HS-5 (cell line): ENCODE results near the gene KRT35.
A peak's percentile ranks its signal among the peaks of the same experiment; 100 is the strongest.

Source experiments
- DNase-seq: peaks from one replicate; pipeline ENCODE4 v3.0.0-alpha.2; 2012; ENCODE audit warnings: low read depth

Gene KRT35

DNA sequence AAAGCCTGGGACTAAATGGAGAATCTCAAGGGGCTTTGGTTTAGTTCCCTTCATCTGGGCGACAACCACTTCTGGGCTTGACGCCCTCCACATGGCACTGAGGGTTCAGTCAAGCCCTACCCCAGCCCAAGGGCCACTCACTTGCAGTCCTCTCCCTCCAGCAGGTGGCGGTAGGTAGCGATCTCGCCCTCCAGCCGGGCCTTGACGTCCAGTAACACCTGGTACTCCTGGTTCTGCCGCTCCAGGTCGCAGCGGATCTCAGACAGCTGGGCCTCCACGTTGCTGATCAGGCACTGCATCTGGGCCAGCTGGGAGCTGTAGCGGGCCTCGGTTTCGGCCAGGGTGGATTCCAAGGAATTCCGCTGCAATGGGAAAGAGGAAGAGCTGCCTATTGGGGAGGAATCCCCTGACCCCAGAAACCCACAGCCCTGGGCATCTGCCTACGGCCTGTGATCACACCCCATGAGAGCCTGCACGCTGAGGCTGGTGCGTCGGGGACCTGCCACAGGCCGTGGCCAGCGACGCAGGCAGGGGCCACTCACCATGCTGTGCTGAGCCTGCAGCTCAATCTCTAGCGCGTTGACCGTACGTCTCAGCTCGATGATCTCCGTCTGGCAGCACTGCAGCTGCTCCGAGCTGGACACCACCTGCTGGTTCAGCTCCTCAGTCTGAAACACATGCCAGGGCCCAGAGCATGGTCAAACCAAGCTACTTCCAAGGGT, 6.0 kb upstream of the KRT35 start:
- no peak for DNase-seq

DNA sequence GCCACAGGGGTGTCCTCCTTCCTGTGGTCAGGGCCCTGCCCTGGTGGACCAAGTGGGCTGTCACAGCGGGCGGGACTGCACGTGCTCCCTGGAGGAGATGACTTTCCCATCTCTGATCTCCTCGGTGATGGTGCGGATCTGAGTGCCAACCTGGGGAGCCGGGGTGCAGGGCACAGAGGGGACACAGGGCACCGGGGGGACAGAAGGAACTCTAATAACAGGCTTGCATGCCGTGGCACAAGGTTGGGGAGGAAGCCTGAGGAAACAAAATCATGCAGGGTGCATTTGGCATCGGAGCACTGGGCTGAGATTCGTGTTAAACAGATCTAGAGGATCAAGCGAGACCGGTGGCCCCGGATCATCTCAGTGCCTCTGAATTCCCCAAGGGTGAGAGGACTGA, 5.4 kb upstream of the KRT35 start:
- no peak for DNase-seq

DNA sequence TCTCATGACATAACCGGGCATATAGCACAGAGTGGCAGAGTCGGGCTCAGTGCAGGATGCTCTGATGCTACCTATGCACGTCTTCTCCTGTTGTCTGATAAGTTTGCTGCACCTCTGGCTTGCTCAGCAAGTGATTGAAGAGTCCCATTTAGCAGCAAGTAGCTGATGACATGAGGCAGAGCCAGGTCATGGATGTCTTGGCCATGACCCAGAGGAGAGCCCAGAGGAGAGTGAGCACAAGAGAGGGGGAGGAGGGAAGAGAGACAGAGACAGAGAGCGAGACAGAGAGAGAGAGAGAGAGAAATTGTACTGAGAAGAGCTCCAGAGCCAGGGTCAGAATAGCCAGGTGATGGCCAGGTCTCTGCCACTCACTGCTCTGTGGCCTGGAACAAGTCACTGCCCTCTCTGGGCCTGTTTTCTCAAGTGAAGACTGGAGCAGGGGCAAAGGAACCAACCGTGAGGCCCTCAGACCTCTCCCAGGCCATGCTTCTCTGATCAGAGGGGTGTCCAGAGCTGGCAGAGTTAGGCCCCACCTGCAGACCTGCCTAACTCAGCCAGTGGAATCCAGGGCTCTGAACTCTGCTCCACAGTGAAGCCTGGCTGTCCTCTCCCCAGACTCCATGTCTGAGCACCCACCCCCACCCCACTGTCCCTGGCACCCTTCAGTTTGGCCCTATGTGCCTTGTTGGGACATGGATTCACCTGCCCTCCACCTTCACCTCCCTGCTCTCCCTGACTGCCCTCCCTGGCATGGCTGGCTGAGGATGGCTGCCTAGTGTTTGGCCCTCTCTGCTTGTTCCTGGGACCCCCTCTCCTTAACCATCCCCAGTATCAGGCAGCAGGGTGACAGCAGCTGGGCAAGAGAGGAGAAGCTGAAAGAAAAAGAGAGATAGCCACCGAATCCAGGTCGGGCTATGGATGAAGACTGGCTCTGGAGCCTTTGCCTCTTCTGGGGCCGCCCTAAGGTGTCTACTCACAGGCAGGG, 4.3 kb upstream of the KRT35 start:
- DNase-seq, result no peak

DNA sequence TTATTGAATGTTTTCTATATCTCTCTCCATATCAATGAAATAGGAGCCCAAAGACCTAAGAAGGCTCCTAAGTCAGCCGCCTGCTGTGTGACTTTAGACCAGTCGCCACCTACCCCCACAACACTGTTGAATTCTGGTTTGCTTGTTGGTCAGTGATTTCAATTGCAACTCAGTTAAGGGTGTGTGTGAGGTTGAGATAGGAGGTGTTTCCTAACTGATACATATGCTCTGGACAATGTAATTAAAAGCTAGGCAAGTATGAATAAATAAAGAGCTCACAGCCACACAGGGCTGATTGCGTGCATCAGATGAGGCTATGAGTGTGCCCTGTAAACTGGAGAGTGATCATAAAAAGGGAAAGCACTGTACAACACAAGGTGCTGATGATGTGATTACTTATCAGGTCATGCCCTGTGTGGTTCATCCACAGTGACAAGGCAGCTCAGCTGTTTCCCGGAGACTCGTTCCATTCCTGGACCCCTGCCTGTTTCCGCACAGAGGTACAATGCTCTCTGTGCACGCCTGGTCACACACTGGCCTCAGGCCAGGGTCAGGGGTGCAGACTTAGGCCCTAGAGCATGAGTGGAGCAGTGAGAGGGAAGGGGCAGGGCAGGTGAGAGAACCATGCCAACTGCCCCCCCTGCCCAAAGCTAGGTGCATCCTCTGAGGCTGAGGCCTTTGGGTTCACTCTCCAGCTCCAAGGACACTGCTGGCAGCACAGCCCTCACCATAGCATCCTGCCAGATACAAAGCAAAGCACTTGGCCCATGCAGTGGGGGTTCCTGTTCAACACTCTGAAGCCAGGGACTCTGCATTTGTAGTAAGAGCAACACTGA, 3.3 kb upstream of the KRT35 start:
- no peak for DNase-seq

DNA sequence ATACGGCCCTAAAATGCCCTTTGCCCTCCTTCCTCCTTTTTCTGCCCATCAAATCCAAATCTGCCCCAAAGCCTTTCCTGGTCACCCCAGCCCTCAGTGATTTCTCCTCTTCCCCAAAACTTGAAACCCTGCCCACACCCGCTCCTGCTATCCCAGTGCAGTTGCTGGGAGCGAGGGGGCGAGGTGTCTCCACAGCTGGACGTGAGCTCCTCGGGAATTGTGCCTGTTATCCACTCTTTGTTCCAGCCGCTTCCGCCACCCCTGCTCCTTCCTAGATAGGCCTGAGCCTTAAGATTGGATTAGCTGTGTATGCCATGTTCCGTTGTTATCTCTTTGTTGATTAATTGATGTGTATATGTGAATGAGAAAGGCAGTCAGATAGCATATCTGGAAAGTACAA, 2.6 kb upstream of the KRT35 start:
- DNase-seq, result no peak

DNA sequence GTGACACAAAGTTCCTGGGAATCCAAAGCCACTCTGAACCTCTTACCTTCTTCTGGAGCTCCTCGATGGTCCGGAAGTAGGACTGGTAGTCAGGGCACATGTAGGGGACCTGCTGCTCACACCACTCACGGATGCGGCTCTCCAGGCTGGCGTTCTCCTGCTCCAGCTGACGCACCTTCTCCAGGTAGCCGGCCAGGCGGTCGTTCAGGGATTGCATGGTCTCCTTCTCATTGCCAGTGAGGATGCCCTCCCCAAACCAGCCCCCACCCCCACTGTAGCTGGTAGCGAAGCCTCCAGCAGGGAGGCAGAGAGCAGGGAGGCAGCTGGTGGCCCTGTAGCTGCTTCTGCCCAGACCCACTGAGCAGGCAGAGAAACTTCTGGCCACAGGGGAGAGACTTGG, 370 bp downstream of the KRT35 start:
- DNase-seq, result no peak

DNA sequence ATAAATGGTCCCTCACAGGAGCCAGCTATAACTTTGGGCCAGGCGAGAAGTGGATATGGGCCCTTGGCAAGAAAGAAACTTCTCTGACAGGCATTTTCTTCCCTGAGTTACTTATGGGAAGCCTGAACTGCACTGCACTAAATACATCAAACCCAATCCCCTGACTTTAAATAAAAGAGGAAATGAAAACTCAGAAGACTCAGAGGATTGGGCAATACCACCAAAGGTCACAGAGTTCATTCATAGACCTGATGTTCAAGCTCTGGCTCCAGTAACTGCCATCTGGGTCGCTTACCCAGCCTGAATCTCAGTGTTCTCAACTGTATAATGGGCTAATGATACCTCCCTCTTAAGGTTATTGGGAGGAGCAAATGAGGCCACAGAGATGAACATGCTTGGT, 815 bp downstream of the KRT35 start:
- no peak for DNase-seq

DNA sequence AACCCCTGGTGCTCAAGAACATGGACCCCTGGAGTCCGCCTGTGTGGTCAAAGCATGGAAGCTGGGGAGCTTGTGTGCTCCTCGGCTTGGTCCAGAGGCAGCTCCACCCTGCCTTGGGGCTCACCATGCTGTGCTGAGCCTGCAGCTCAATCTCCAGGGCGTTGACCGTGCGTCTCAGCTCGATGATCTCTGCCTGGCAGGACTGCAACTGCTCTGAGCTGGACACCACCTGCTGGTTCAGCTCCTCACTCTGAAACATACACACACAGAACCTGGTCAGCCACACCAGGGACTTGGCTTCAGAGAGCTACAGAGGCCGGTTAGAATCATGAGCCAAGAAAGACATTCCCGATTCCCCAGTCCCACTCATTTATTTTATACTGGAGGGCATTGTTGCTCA, 2.7 kb downstream of the KRT35 start:
- DNase-seq, result no peak

DNA sequence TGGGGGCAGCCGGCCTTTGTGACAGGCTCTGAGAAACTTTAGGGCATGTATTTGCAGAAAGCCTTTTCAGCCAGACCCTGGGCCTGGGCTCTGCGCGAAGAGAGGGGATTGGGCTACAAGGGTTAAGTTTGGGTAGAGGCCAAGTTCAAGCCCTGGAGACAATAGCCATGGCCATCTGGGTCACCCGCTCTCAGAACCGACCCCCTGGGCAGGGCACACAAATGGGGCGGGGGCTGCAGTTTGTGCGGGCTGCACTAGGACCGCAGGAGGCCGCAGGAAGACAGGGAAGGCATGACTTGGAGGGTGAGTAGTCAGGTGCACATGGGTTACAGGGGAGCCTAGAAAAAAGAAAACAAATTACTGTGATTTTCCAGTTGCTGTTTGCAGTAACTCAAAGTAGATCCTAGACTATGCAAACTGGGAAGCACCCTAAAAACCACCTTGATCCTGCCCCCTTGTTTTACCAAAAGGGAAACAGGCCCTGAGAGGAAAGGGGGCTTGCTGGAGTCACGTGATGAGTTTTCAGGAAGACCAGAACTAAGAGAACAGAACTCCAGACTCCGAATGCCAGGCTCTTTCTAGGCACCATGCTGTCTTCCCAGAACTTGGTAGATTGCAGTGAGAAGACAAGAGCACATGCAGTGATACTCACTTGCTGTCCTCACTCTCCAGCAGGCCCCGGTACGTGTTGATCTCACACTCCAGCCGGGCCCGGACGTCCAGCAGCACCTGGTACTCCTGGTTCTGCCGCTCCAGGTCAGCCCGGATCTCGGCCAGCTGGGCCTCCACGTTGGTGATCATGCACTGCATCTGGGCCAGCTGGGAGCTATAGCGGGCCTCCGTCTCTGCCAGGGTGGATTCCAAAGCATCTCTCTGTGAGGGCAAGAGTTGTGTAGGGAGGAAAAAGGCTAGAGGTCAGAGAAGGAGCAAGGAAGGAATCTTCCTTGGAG, 3.8 kb downstream of the KRT35 start:
- no peak for DNase-seq

DNA sequence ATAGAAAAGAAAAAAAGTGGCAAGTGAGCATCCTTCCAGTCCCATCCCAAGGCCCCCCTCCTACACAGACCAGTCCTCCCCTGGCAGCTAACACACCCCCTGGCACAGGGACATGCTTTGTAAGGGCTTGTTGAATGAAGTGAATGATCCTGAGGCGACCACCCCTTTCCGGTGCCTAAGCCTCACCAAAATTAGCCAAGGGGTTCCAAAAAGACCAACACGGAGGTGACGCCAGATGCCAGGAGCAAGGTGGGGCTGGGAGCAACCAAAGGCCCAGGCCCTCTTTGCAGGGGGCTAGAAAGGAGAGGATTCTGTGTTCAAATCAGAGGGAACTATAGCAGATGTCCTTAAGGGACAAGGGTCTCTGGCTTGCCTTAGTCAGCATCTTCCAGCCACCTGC, 5.5 kb downstream of the KRT35 start:
- DNase-seq, result no peak

DNA sequence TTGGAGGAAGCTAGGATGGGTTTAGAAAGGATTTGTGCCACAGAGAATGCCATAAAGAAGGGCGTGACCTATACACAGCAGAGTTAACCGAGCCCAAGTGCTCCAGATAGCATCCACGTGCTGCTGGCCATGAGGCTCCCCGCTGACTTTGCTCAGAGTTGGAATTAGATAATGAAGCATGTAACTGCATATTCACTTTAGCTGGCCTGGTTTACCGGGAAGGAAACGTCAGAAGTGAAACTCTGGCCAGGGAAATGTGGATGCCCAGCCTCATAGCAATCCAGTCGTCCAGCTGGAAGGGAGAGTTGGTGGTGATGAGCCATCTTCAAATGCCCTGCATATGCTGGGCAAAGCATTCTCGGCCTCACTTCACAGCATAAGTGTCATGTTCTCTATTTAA, 6.1 kb downstream of the KRT35 start:
- no peak for DNase-seq

DNA sequence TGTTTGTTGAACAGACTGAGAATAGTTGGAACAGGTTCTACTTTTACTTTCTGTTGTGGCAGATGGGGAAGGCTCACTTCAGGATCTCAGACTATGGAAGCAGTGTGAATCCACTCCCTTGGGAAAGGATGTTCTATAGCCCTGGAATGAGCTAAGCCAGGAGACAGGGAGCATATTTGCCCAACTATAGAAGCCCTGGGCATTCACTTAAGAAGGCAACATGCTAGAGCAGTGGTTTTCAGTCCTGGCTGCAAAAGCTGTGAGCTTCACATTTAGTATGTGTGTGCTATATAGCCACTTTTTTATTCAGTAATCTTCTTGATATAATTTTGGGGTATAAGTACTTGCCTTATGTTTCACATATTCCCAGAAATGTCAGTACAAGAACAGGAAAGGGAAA, 12.6 kb downstream of the KRT35 start:
- DNase-seq, result no peak

DNA sequence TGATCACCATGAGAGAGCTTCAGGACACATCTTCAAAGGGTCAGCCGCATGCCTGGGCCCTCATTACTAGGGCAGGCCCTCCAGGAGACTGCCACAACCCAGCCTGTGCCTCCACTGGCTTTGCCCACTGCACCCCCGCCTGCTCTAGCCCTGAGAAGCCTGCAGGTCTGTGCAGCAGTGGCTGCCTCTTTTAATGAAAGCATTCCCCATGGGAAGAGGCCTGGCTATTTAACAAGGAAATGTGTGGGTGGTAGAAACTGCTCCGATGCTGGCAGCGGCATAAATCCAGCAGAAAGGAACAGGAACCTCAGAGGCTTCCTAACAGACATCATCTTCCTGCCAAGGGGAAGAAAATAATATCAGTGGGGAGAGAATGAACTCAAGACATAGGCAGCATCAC, 13.4 kb downstream of the KRT35 start:
- DNase-seq, result no peak

DNA sequence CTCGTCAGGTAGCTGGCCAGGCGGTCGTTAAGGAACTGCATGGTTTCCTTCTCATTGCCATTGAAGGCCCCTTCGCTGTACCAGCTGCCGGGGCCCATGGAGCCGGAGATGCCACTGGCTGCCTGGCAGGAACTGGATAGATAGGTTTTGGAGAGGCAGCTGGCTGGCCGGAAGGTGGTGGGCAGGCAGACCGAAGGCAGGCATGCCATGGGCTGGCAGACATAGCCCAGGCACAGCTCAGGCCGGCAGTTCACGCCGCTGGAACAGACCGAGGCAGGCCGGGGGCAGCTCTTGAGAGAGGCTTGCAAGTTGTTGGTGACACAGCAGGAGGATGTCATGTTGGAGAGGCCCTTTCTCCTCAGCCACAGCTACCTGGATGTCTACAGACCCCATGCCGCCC, 14.0 kb downstream of the KRT35 start, which contains the start of gene KRT32:
KRT32 (minus strand) TSS at position 399 of the 400 bp plus-strand sequence; CDS start at position 338, 61 bp downstream.
- DNase-seq, result no peak

DNA sequence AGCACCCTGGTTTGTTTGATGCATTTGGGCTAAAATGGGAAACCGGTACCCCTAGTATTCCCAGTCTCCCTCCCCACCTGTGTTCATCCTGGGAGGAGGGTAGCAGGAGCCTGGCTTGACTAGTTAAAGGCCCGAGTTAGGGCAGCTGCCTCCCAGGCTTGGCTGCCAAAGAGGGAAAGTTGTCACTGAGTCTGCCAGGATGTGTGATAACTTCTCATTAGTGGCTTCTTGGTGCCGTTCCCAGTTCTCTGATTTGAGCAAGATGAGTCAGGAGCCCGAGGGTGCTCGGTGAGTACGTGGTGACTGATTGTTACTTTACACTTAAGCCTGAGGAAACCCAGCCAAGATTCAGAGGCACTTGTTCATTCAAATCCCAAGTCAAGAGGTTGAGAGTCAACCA, 16.3 kb downstream of the KRT35 start:
- DNase-seq, result peak; percentile 80

DNA sequence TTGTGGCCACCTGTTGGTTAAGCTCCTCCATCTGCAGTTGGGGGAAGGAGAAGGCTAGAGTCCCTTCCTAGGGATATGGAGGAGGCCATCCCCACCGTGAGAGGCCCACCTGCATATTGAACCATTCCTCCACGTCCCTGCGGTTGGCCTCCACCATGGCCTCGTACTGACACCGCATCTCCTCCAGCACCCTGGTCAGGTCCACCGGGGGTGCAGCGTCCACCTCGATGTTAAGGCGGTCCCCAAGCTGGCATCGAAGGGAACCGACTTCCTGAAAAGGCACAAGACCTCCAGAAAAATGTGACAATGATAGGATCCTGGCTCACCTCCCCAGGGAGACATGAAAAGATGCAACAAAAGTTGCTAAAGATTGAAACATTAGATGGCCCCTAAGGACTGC, 16.8 kb downstream of the KRT35 start:
- DNase-seq, result no peak

DNA sequence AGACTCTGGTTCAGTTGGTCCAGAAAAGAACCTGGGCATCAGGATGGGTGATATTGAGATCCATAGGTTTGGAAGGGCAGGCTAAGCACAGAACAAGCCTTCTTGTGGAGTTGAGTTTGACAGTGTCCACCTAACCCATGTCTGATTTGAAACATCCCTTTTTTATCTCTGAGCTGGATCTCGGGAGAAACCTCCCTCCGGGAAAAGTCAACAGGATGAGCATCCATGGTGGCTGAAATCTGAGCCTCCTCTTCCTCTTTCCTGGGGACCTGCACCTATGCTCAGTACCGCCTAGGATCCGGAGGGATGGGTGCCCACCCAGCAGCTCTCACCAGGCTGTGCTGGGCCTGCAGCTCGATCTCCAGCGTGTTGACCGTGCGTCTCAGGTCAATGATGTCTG, 17.2 kb downstream of the KRT35 start:
- no peak for DNase-seq

DNA sequence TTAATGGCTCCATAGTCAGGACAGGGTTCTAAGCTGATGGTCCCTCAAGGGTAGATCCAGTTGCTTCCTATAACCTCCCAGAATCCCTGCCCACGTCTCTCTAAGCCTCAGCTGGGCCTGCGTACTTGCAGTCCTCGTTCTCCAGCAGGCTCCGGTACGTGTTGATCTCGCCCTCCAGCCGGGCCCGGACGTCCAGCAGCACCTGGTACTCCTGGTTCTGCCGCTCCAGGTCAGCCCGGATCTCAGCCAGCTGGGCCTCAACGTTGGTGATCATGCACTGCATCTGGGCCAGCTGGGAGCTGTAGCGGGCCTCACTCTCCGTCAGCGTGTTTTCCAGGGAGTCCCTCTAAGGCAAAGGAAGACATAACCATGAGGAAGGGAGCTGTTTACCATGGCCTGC, 18.2 kb downstream of the KRT35 start:
- DNase-seq, result no peak

DNA sequence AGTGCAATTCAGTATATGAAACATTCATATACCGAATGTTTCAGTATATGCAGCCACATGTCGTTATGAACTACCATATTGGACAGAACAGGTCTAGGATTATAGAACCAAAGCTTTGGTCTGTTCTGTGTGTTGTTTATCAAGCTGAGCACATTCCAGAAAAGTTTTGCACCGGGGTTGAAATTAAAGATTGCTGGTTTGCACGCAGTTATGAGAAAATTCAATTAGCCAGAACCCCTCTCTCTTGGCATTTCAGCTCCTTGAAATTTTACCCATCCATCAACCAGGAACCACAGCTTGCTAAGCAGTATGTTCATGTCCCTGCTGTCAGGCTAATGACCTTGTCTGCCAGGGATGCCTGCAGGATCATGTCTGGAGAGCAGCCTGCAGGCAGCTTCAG, 23.3 kb downstream of the KRT35 start:
- no peak for DNase-seq

DNA sequence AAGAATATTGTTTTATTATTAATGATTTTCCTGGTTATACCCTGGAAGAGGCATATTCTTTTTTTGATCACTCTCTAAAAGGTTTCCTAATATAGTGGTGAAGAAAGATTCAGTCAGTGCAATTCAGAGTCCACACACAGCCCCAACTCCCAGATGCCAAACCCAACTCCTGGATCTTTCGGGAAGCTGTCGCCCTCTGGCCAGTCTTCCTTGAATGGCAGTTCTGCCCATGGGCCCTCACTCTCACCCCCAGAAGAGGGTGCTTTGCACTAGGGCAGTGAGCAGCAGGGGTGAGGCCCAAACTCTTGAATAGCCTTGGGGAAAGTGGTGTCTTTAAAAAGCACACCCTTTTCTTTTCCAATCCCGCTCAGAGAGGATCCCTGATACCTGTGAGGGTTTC, 24.7 kb downstream of the KRT35 start:
- no peak for DNase-seq

DNA sequence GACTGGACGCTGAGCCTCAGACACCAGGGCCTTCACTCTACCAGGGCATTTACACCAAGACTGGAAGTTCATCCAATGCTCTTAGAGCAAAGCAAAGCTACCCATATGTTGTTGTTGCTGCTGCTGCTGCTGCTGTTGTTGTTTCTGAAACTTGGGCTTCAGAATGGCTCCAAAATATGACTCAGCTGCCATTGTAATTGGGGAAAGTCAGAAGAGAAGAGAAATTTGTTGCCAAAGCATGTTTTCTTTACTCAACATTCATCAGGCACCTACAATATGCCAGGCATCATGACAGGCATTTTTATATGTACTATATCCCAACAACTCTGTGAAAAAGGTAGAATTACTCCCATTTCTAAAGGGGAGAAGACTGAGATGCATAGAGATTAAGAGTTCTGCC, 25.7 kb downstream of the KRT35 start:
- DNase-seq, result no peak
